ENCODE results near the gene APOL6.

DNA sequence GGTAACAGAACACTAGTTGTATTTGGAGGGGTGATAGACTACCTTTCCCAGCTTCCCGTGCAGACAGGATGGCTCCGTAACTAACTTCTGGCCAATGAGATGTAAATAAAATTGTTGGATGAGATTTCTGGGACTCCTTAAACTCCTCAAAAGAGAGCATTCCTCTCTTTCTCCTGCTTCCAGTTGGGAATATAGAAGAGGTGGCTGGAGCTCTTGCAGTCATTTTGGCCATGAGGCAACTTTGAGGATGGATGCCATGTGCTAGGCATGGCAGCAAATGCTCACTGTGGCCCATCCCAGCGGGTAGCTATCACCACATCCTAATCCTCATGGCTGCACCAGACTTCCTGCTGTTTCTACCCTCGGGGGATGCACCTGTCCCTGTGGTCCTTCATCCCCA lies 38.5 kb upstream of the APOL6 start:
- TF ChIP-seq, protein P1, sequence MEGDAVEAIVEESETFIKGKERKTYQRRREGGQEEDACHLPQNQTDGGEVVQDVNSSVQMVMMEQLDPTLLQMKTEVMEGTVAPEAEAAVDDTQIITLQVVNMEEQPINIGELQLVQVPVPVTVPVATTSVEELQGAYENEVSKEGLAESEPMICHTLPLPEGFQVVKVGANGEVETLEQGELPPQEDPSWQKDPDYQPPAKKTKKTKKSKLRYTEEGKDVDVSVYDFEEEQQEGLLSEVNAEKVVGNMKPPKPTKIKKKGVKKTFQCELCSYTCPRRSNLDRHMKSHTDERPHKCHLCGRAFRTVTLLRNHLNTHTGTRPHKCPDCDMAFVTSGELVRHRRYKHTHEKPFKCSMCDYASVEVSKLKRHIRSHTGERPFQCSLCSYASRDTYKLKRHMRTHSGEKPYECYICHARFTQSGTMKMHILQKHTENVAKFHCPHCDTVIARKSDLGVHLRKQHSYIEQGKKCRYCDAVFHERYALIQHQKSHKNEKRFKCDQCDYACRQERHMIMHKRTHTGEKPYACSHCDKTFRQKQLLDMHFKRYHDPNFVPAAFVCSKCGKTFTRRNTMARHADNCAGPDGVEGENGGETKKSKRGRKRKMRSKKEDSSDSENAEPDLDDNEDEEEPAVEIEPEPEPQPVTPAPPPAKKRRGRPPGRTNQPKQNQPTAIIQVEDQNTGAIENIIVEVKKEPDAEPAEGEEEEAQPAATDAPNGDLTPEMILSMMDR (IDR thresholded peaks at IDR 0.05): no peak
- TF ChIP-seq POLR2A (IDR thresholded peaks at IDR 0.05): no peak

Data from prostate gland (tissue), 2 donors.